HG03045 (cell line): ENCODE results near the gene CENPX.
A peak's percentile ranks its signal among the peaks of the same experiment; 100 is the strongest.
"Not testable (repeated sequence)": the region's sequence is repeated elsewhere in the genome, so short reads cannot be mapped to it uniquely, and the experiment has no call there.

ENCODE experiments used
- ATAC-seq: cut with Tn5 transposase; IDR thresholded peaks from one replicate; pipeline ENCODE4 v1.9.1; 2021; ENCODE audit warnings: mild to moderate bottlenecking, moderate library complexity; ENCODE audit not compliant: unreplicated experiment

The CENPX gene

GRCh38 chr17:81981511-81981910 is 41.2 kb downstream of the CENPX start:
- ATAC-seq = not testable (repeated sequence)

GRCh38 chr17:81980707-81981343 is 41.9 kb downstream of the CENPX start:
- no peak for ATAC-seq

GRCh38 chr17:81980122-81980521 is 42.6 kb downstream of the CENPX start:
- ATAC-seq = no peak

- no peak for ATAC-seq
These were observed 44.0 kb downstream of the CENPX start for GRCh38 chr17:81978524-81979298.

GRCh38 chr17:81977211-81977808 is 45.4 kb downstream of the CENPX start, which contains the start of gene ASPSCR1:
TSS of gene ASPSCR1 (plus strand) at chr17:81977629. CDS start at chr17:81977647, 18 bp downstream.
- ATAC-seq = peak; percentile 85

GRCh38 chr17:81976332-81977210 is 46.1 kb downstream of the CENPX start:
- ATAC-seq = no peak

GRCh38 chr17:81973432-81973831 is 49.2 kb downstream of the CENPX start:
- no peak for ATAC-seq

GRCh38 chr17:81968850-81969812 is 53.5 kb downstream of the CENPX start:
- ATAC-seq = no peak
